Mucosa of descending colon (tissue), 3 donors: ENCODE results near the gene ECE2. TPM values are rescaled to one million over a fixed set of nuclear protein-coding genes. Genes with fewer than 3 reads are reported as not detected.

ENCODE experiments used
- ATAC-seq: fragments of 200-7000 bp; cut with Tn5 transposase; one replicate; pipeline ENCODE4 v1.9.1; 2020; ENCODE audit warnings: mild to moderate bottlenecking, moderate library complexity
- DNase-seq, 3 donors: peaks; one replicate each; pipeline ENCODE4 v3.0.0-alpha.2; 2020
- H3K36me3 ChIP-seq: fragments of 200-600 bp; one replicate; pipeline ENCODE4 v1.8.0; 2021; ENCODE audit warnings: low read depth, mild to moderate bottlenecking
- H3K4me1 ChIP-seq: fragments of 200-600 bp; one replicate; pipeline ENCODE4 v1.8.0; 2021; ENCODE audit warnings: low read depth, mild to moderate bottlenecking
- H3K4me3 ChIP-seq: fragments of 200-600 bp; one replicate; pipeline ENCODE4 v1.8.0; 2021; ENCODE audit warnings: mild to moderate bottlenecking
- H3K9me3 ChIP-seq: fragments of 200-600 bp; one replicate; pipeline ENCODE4 v1.8.0; 2021; ENCODE audit warnings: mild to moderate bottlenecking
- intact Hi-C, 2 donors: fragments of 100-400 bp; cut with DNase I in 1 of 2; cut with micrococcal nuclease in 1 of 2; formaldehyde crosslinking; loops; one replicate each; pipeline versions ENCODE4 v1.11.0 to v1.11.1; 2022; cut with DNase I, micrococcal nuclease
- total RNA-seq, 3 donors: library from RNA; stranded (reverse); fragmentation: NEBNext Ultra II Directional in 2 of 3; extraction: Animal tissue kit (Norgen Biotek cat#: 25700) in 2 of 3; gene quantifications; one replicate each; pipeline versions ENCODE4 v1.2.1 to v1.2.4, GENCODE V29; 2021 to 2023
- TF ChIP-seq, protein P1 (sequence below): fragments of 200-600 bp; IDR thresholded peaks from one replicate; pipeline ENCODE4 v1.8.0; 2022; ENCODE audit warnings: antibody characterized with exemption, mild to moderate bottlenecking
- donor health status: DM: no; HTN: no; CAD: no; lungs with moderate emphysema.
- donor health status: DM: no; HTN: no; CAD: no.
- donor health status: DM: no; HTN: yes; CAD: no.

ECE2 gene
- total RNA-seq, 3 donors from 2014 or later, result 0.19 to 2.2 TPM; not detected in 1

DNA sequence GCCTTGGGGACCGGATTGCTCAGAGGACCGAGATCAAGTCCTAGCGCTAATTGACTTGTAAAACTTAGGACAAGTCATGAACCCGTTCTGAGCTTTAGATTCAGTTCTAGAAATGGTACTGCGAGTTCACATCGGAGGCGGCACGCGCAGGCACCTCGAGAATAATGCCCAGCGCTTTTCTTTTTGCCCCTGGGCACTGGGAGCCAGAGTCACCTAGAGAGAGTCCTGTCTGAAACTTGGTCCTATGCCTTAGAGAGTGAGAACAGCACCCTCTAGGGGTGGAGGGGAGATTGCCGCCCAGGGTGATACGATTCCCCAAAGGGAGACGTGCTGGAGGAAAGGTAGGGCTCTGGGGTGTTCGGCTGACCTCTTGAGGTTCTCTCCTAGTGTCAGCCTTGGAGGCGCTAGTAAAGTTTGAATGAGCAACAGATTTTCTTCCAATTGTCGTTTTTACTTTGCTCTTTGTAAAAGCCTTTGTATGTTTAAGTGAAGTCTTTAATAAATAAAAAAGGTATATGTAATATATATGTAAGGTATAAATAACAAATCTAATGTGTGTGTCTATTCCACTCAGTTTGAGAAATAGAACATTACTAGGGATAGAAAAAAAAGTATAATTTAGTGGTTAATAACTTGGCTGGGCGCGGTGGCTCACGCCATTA lies 25.5 kb upstream of the ECE2 start:
- peak; percentile 79 for ATAC-seq
- H3K9me3 ChIP-seq, result no peaks in the 10 kb centered on the region
- peak overlapping the region; percentile 87 for H3K4me3 ChIP-seq
- TF ChIP-seq, protein P1, sequence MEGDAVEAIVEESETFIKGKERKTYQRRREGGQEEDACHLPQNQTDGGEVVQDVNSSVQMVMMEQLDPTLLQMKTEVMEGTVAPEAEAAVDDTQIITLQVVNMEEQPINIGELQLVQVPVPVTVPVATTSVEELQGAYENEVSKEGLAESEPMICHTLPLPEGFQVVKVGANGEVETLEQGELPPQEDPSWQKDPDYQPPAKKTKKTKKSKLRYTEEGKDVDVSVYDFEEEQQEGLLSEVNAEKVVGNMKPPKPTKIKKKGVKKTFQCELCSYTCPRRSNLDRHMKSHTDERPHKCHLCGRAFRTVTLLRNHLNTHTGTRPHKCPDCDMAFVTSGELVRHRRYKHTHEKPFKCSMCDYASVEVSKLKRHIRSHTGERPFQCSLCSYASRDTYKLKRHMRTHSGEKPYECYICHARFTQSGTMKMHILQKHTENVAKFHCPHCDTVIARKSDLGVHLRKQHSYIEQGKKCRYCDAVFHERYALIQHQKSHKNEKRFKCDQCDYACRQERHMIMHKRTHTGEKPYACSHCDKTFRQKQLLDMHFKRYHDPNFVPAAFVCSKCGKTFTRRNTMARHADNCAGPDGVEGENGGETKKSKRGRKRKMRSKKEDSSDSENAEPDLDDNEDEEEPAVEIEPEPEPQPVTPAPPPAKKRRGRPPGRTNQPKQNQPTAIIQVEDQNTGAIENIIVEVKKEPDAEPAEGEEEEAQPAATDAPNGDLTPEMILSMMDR, result peak; percentile 92
- DNase-seq, result peak; percentile 87 to 99 (median 92)
- peaks cover 8% of the 10 kb centered on the region for H3K4me1 ChIP-seq
- no peaks in the 10 kb centered on the region for H3K36me3 ChIP-seq
- intact Hi-C loops, result loop anchor here in 1 of 2 donors (10.0 kb wide), 1 partner anchor 355 kb away; no protein-coding TSS in a partner anchor

DNA sequence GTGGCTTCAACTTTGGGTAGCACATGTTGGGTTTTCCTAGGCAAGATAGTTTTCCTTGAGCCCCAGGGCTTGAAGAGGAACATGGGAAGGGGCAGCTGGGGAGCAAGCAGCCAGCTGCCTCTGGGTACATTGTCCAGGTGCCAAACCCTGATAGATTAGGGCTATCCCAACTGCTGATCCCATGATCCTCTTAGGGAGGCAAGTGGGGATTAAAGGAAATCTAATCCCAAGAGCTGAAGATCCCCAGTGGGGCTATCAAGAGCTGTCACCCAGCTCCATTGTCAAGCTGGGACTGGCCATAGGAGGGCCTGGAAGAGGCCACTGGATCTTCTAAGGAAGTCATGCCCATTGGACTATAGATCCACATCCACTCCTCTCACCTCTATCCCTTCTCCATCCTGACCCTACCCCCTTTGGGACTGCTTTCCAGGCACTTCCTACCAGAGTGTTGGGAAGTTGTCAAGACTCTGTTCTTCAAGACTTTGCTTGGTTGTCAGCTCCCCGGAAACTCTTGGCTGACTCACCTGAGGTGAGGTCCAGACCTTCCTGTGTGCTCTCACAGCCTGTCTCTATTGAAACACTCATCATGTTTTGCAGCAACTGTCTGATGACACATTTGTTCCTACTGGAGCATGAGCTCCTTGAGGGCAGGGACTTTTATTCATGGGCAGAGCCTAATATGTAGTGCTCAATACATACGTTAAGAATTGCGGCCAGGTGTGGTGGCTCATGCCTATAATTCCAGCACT lies 20.4 kb upstream of the ECE2 start:
- Histone ChIP-seq H3K36me3 (no peaks in the 10 kb centered on the region), H3K4me3 (no peak overlapping the region)
- intact Hi-C loops, result loop anchor here in 1 of 2 donors (10.0 kb wide), 1 partner anchor 361 kb away; no protein-coding TSS in a partner anchor

DNA sequence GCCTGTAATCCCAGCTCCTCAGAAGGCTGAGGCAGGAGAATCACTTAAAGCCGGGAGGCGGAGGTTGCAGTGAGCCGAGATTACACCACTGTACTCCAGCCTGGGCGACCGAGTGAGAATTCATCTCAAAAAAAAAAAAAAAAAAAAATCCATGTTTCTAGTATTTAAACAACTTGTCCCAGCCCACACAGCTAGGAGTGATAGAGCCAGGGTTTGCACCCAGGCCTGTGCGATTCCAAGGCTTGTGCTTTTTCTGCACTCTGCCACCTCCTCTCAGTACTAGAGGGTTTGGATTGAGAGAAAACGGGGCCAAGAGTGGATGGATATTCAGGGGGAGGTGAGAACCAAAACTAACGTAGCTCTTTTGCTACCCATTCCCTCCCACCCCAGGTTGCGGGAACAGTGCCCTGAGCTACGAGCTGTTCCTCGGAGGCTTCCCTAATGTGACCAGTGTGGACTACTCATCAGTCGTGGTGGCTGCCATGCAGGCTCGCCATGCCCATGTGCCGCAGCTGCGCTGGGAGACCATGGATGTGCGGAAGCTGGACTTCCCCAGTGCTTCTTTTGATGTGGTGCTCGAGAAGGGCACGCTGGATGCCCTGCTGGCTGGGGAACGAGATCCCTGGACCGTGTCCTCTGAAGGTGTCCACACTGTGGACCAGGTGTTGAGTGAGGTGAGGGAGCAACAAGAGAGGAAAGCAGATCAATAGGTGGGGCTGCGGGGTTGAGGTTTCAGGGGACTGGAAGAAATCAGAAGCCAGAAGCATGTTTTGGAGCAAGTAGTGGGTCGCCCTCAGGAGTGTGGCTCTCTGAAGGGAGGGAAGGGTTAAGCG lies 18.5 kb upstream of the ECE2 start:
- intact Hi-C loops, result loop anchor here in 1 of 2 donors (10.0 kb wide), 1 partner anchor 362 kb away; no protein-coding TSS in a partner anchor
- DNase-seq (no peak), ATAC-seq (no peak)
- TF ChIP-seq, protein P1, result no peak
- no peak overlapping the region for H3K4me3 ChIP-seq
- no peaks in the 10 kb centered on the region for H3K9me3 ChIP-seq
- peaks cover 20% of the 10 kb centered on the region for H3K4me1 ChIP-seq
- H3K36me3 ChIP-seq, result no peaks in the 10 kb centered on the region

More for the DNA sequence above, 20.4 kb upstream of the ECE2 start:
- Histone ChIP-seq H3K9me3 (no peaks in the 10 kb centered on the region), H3K4me1 (peaks cover 6% of the 10 kb centered on the region)
- DNase-seq (no peak), ATAC-seq (no peak)
- TF ChIP-seq, protein P1, result no peak

DNA sequence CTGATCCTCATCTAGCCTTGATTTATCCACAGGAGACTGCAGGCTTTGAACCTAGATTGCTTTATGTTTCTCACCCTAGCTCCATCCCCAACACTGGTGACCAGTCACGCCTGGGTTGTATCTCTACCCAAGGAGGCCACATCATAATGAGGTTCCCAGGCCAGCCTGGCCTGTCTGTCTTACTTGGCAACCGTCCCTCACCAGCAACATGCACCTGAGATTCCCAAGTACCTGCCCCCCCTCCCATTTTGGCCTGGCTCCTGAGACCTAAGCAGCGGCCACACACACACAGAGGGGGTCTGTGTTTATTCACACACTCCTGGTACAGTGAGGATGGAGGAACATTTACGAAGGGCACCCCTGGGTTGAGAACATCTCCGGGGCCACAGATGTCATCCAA lies 16.9 kb upstream of the ECE2 start:
- intact Hi-C loops, result loop anchor here in 1 of 2 donors (10.0 kb wide), 1 partner anchor 364 kb away; no protein-coding TSS in a partner anchor
- TF ChIP-seq, protein P1, result no peak
- no peak for ATAC-seq
- peaks cover 23% of the 10 kb centered on the region for H3K4me1 ChIP-seq
- H3K9me3 ChIP-seq, result no peaks in the 10 kb centered on the region
- H3K36me3 ChIP-seq, result no peaks in the 10 kb centered on the region
- H3K4me3 ChIP-seq, result no peak overlapping the region
- no peak for DNase-seq

DNA sequence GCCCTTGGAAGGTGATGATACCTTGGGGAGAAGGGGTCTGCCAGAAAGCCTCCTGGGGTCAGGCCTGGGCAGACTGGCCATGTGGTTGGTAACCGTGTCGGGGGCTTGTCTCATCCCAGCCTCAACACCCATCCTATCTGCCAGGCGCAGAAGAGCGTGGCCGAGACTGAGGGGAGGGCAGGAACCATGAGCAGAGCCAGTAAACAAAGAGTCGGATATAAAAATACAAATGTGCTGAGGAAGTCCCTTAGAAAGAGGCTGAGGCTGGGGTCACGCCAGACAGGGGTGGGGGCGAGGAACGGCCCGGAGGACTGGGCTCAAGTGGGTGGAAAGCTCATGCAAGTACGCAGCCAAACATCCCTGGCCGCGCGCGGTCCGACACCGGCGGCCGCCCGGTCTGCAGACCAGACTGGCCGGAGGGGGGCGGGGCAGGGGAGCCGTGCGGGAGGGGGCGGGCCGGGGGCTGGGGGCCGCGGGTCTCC lies 16.4 kb upstream of the ECE2 start:
- Histone ChIP-seq H3K36me3 (no peaks in the 10 kb centered on the region), H3K4me3 (no peak overlapping the region)

More for the DNA sequence above, 16.4 kb upstream of the ECE2 start:
- intact Hi-C loops, result loop anchor here in 1 of 2 donors (10.0 kb wide), 1 partner anchor 365 kb away; no protein-coding TSS in a partner anchor
- Histone ChIP-seq H3K9me3 (no peaks in the 10 kb centered on the region), H3K4me1 (peaks cover 23% of the 10 kb centered on the region)
- ATAC-seq (no peak), DNase-seq (no peak)
- TF ChIP-seq, protein P1, result no peak
